H1 (cell line): ENCODE data around the gene PHACTR1. TPM values are rescaled to one million over a fixed set of nuclear protein-coding genes. Genes with fewer than 3 reads are reported as not detected.

Source experiments
- CTCF ChIA-PET: fragments of 300-600 bp; sonication (Branson Sonifier 250); formaldehyde crosslinking; loops from one replicate; lab custom pipeline; 2021; ENCODE audit not compliant: partially characterized antibody; lab: Charles Lee
- POLR2A ChIA-PET: fragments of 300-600 bp; sonication (Branson Sonifier 250); formaldehyde crosslinking; loops from one replicate; lab custom pipeline; 2021; ENCODE audit warnings: inconsistent platforms; ENCODE audit not compliant: partially characterized antibody; lab: Charles Lee
- DNase-seq, 2 experiments: peaks; one replicate each; pipeline versions ENCODE4 v3.0.0 to v3.0.0-alpha.2; 2010 to 2022; ENCODE audit warnings: low spot score in 2 of 2, low read depth in 1 of 2, mixed read lengths in 1 of 2
- FAIRE-seq: peaks from 2 replicates; lab custom pipeline; 2011; peaks lifted over from hg19 to GRCh38; lab: Jason Lieb, UNC
- H2AFZ ChIP-seq: 2 replicates; pipeline ENCODE4 v1.8.1; 2012; ENCODE audit warnings: low read length, inconsistent platforms
- H2AK5ac ChIP-seq: 2 replicates; pipeline ENCODE4 v1.6.1; 2013; ENCODE audit warnings: low read depth, low read length
- H2BK120ac ChIP-seq: replicated peaks from 2 replicates; pipeline ENCODE3; 2013; ENCODE audit warnings: low read depth, low read length, inconsistent platforms
- H2BK12ac ChIP-seq: 2 replicates; pipeline ENCODE4 v1.6.1; 2013; ENCODE audit warnings: low read depth, low read length
- H2BK15ac ChIP-seq: 2 replicates; pipeline ENCODE4 v1.6.1; 2013; ENCODE audit warnings: low read length
- H2BK20ac ChIP-seq: 2 replicates; pipeline ENCODE4 v1.6.1; 2013; ENCODE audit warnings: low read length
- H2BK5ac ChIP-seq: 2 replicates; pipeline ENCODE4 v1.6.1; 2013; ENCODE audit warnings: low read depth, low read length
- H3K14ac ChIP-seq: 2 replicates; pipeline ENCODE4 v1.6.1; 2013; ENCODE audit warnings: inconsistent platforms; ENCODE audit not compliant: insufficient read length
- H3K18ac ChIP-seq: 2 replicates; pipeline ENCODE4 v1.6.1; 2013; ENCODE audit warnings: low read length; ENCODE audit errors: extremely low read depth
- H3K23ac ChIP-seq: 2 replicates; pipeline ENCODE4 v1.6.1; 2013; ENCODE audit warnings: inconsistent platforms; ENCODE audit not compliant: insufficient read length
- H3K23me2 ChIP-seq: 2 replicates; pipeline ENCODE4 v1.6.1; 2013; ENCODE audit warnings: low read depth, low read length
- H3K27ac ChIP-seq: 2 replicates; pipeline ENCODE4 v1.6.1; 2011; ENCODE audit warnings: low read depth, low read length, inconsistent platforms
- H3K27me3 ChIP-seq, 4 experiments: replicated peaks in 1 of 4; 1 replicate in 1 of 4; 2 replicates in 3 of 4; pipeline versions ENCODE4 v1.6.1 to v1.8.1; 2011 to 2013; ENCODE audit warnings: low read length in 3 of 4, mild to moderate bottlenecking in 3 of 4, inconsistent platforms in 2 of 4, mixed read lengths in 2 of 4, moderate library complexity in 1 of 4; ENCODE audit not compliant: control insufficient read depth in 3 of 4, insufficient read depth in 3 of 4; ENCODE audit errors: extremely low read depth in 1 of 4
- H3K36me3 ChIP-seq, 4 experiments: 2 replicates each; pipeline versions ENCODE4 v1.6.1 to v1.8.1; 2011 to 2013; ENCODE audit warnings: mild to moderate bottlenecking in 4 of 4, low read length in 3 of 4, moderate library complexity in 2 of 4, control low read depth in 1 of 4, inconsistent platforms in 1 of 4; ENCODE audit not compliant: insufficient read depth in 4 of 4, control insufficient read depth in 2 of 4
- H3K4ac ChIP-seq: replicated peaks from 2 replicates; pipeline ENCODE3; 2013; ENCODE audit warnings: low read length, low read depth, mixed read lengths, inconsistent platforms; ENCODE audit not compliant: insufficient read length
- H3K4me1 ChIP-seq, 4 experiments: replicated peaks in 1 of 4; 1 replicate in 1 of 4; 2 replicates in 3 of 4; pipeline versions ENCODE4 v1.6.1 to v1.8.1; 2011 to 2013; ENCODE audit warnings: low read length in 3 of 4, inconsistent platforms in 2 of 4, mixed read lengths in 1 of 4; ENCODE audit not compliant: insufficient read depth in 4 of 4, control insufficient read depth in 3 of 4
- H3K4me2 ChIP-seq, 2 experiments: 2 replicates each; pipeline versions ENCODE4 v1.6.1 to v1.8.1; 2011 to 2013; ENCODE audit warnings: low read depth in 2 of 2, low read length in 2 of 2, control low read depth in 1 of 2, inconsistent platforms in 1 of 2, mild to moderate bottlenecking in 1 of 2; ENCODE audit not compliant: insufficient read depth in 1 of 2
- H3K4me3 ChIP-seq, 4 experiments: fragments of 200-600, 300-600 bp in 1 of 4; sonication (generic), shearing (Covaris generic), sonication (Bioruptor Twin) in 1 of 4; 2 replicates each; pipeline versions ENCODE4 v1.5.1 to v1.8.1; 2011 to 2016; ENCODE audit warnings: low read length in 4 of 4, low read depth in 3 of 4, control low read depth in 2 of 4, inconsistent platforms in 2 of 4, mild to moderate bottlenecking in 2 of 4, mixed read lengths in 1 of 4, moderate library complexity in 1 of 4; ENCODE audit not compliant: insufficient read depth in 2 of 4; ENCODE audit errors: extremely low read depth in 1 of 4
- H3K56ac ChIP-seq: replicated peaks from 2 replicates; pipeline ENCODE3; 2013; ENCODE audit warnings: low read depth, mild to moderate bottlenecking, mixed read lengths, low read length, inconsistent platforms; ENCODE audit not compliant: insufficient read length
- H3K79me1 ChIP-seq: 2 replicates; pipeline ENCODE4 v1.6.1; 2013; ENCODE audit warnings: low read depth, low read length, control low read depth
- H3K79me2 ChIP-seq, 2 experiments: 2 replicates each; pipeline versions ENCODE4 v1.6.1 to v1.8.1; 2012 to 2013; ENCODE audit warnings: low read length in 2 of 2, mild to moderate bottlenecking in 2 of 2, inconsistent platforms in 1 of 2; ENCODE audit not compliant: insufficient read depth in 2 of 2, control insufficient read depth in 1 of 2
- H3K9ac ChIP-seq, 4 experiments: replicated peaks in 1 of 4; 1 replicate in 1 of 4; 2 replicates in 3 of 4; pipeline versions ENCODE4 v1.6.1 to v1.8.1; 2011 to 2013; ENCODE audit warnings: low read depth in 3 of 4, low read length in 3 of 4, control low read depth in 2 of 4, mild to moderate bottlenecking in 2 of 4, moderate library complexity in 2 of 4, inconsistent platforms in 1 of 4; ENCODE audit errors: extremely low read depth in 1 of 4
- H3K9me3 ChIP-seq, 2 experiments: 2 replicates each; pipeline versions ENCODE4 v1.6.1 to v1.8.1; 2012 to 2013; ENCODE audit warnings: mild to moderate bottlenecking in 2 of 2, moderate library complexity in 2 of 2, control low read depth in 1 of 2, inconsistent platforms in 1 of 2, low read depth in 1 of 2, low read length in 1 of 2, mixed read lengths in 1 of 2; ENCODE audit not compliant: insufficient read depth in 2 of 2
- H4K20me1 ChIP-seq, 2 experiments: replicated peaks in 1 of 2; 2 replicates each; pipeline versions ENCODE3 to v1.8.1; 2011 to 2013; ENCODE audit warnings: inconsistent platforms in 2 of 2, low read length in 2 of 2, mild to moderate bottlenecking in 1 of 2; ENCODE audit not compliant: insufficient read depth in 2 of 2, control insufficient read depth in 1 of 2
- H4K5ac ChIP-seq: 2 replicates; pipeline ENCODE4 v1.6.1; 2013; ENCODE audit warnings: low read length, low read depth, mixed read lengths, inconsistent platforms; ENCODE audit not compliant: insufficient read length
- H4K8ac ChIP-seq: 2 replicates; pipeline ENCODE4 v1.8.0; 2013; ENCODE audit warnings: mild to moderate bottlenecking, moderate library complexity, low read length, inconsistent platforms; ENCODE audit not compliant: insufficient read depth; ENCODE audit errors: extremely low read depth
- H4K91ac ChIP-seq: replicated peaks from 2 replicates; pipeline ENCODE3; 2013; ENCODE audit warnings: low read length, mixed read lengths, inconsistent platforms; ENCODE audit not compliant: insufficient read length
- ASH2L ChIP-seq: fragments of 200-600, 300-600 bp; sonication (generic); IDR thresholded peaks from one replicate; pipeline ENCODE4 v1.7.1; 2017; ENCODE audit warnings: low read length
- CTBP2 ChIP-seq: IDR thresholded peaks from 2 replicates; pipeline ENCODE4 v1.7.0; 2011; ENCODE audit warnings: borderline replicate concordance, mild to moderate bottlenecking, moderate library complexity, mixed read lengths, low read length; ENCODE audit not compliant: insufficient read depth, insufficient read length
- EZH2 ChIP-seq: fragments of 200-600 bp; sonication (generic); IDR thresholded peaks from 2 replicates; pipeline ENCODE4 v1.7.1; 2012; ENCODE audit warnings: low read depth, mild to moderate bottlenecking, moderate library complexity, low read length, inconsistent platforms; ENCODE audit not compliant: severe bottlenecking
- KDM5A ChIP-seq: fragments of 200-600 bp; IDR thresholded peaks from 2 replicates; pipeline ENCODE4 v1.7.1; 2012; ENCODE audit warnings: mild to moderate bottlenecking, low read length, inconsistent platforms, mixed read lengths
- MAFK ChIP-seq: IDR thresholded peaks from 2 replicates; pipeline ENCODE4 v1.6.1; 2012; ENCODE audit warnings: low read depth, mild to moderate bottlenecking, improper control_type of control experiment, low read length
- POLR2A ChIP-seq, 2 experiments: IDR thresholded peaks; 1 replicate in 1 of 2; 2 replicates in 1 of 2; pipeline ENCODE4 v1.6.1; 2011; ENCODE audit warnings: low read depth in 2 of 2, low read length in 2 of 2, mild to moderate bottlenecking in 2 of 2; ENCODE audit errors: control extremely low read depth in 1 of 2
- RNF2 ChIP-seq: fragments of 200-900, 300-1000 bp; sonication (generic); IDR thresholded peaks from 2 replicates; pipeline ENCODE4 v1.7.1; 2016; ENCODE audit warnings: borderline replicate concordance, low read depth, mild to moderate bottlenecking, antibody characterized with exemption, low read length; ENCODE audit not compliant: poor library complexity, severe bottlenecking; ENCODE audit errors: missing control alignments
- SRF ChIP-seq: IDR thresholded peaks from 2 replicates; pipeline ENCODE4 v1.6.1; 2011; ENCODE audit warnings: mild to moderate bottlenecking, low read depth, low read length, moderate library complexity
- SUZ12 ChIP-seq: fragments of 200-600 bp; sonication (generic); IDR thresholded peaks from 2 replicates; pipeline ENCODE4 v1.6.1; 2012; ENCODE audit warnings: mild to moderate bottlenecking, inconsistent platforms, low read length, moderate library complexity, mixed read lengths
- YY1 ChIP-seq: IDR thresholded peaks from 2 replicates; pipeline ENCODE4 v1.6.1; 2011; ENCODE audit warnings: low read depth, mild to moderate bottlenecking, low read length
- WGBS, 2 experiments: shearing (Covaris generic) in 1 of 2; methylation state at CpG; one replicate each; pipeline versions ENCODE4 v1.1.6 to v1.1.7; 2013 to 2015; ENCODE audit warnings: low lambda C conversion rate in 2 of 2, mixed read lengths in 2 of 2, inconsistent platforms in 1 of 2, low coverage in 1 of 2, missing lambda C conversion rate in 1 of 2; ENCODE audit not compliant: insufficient replicate concordance in 2 of 2, insufficient coverage in 1 of 2, insufficient read length in 1 of 2; ENCODE audit errors: extremely low coverage in 1 of 2, missing lambda C conversion rate in 1 of 2; 5-methylcytosine and 5-hydroxymethylcytosine counted together
- polyA plus RNA-seq, 7 experiments: library from polyadenylated mRNA; depleted of rRNA in 3 of 7; stranded (reverse) in 5 of 7; unstranded in 2 of 7; fragments of >200 nt in 5 of 7; fragments of 200-250 nt in 2 of 7; gene quantifications; 1 replicate in 5 of 7; 2 replicates in 1 of 7; 4 replicates in 1 of 7; pipeline versions ENCODE4 v1.2.1 to v1.2.3, GENCODE V29; 2011 to 2013; ENCODE audit warnings: missing spikeins in 2 of 7, mixed read lengths in 2 of 7
- total RNA-seq: library from RNA; stranded (reverse); fragmentation: NEBNext Ultra II Directional; extraction: Animal tissue kit (Norgen Biotek cat#: 25700); gene quantifications from 2 replicates; pipeline ENCODE4 v1.2.1, GENCODE V29; 2021

Gene PHACTR1
- total and polyA plus RNA-seq, 2 of the 8 experiments (the other 6 are each of a cell fraction or from before 2014, with no cell fraction given): 3.9 to 17.1 TPM

GRCh38 chr6:13027207-13027606 lies 310.6 kb downstream of the PHACTR1 start:
- H2AFZ ChIP-seq: no peak overlapping the region
- no peak overlapping the region for H3K23ac ChIP-seq
- no peak overlapping the region for H3K56ac ChIP-seq
- H3K36me3 ChIP-seq: no peaks in the 10 kb centered on the region
- H2BK20ac ChIP-seq: no peak overlapping the region
- no peak overlapping the region for H2BK15ac ChIP-seq
- no peak overlapping the region for H3K4me3 ChIP-seq
- no peak overlapping the region for H3K27ac ChIP-seq
- no peaks in the 10 kb centered on the region for H3K23me2 ChIP-seq
- H2BK5ac ChIP-seq: no peak overlapping the region
- H2BK12ac ChIP-seq: no peak overlapping the region
- H2BK120ac ChIP-seq: no peak overlapping the region
- H3K79me2 ChIP-seq: no peaks in the 10 kb centered on the region
- no peak for FAIRE-seq
- 90% methylated on average over 2 of the region's 2 CpGs; no CpG with 5 or more reads in 1 of the 2 experiments for WGBS, 2 experiments
- DNase-seq: no peak
- no peaks in the 10 kb centered on the region for H3K27me3 ChIP-seq
- H4K8ac ChIP-seq: no peak overlapping the region
- H3K4me2 ChIP-seq: no peak overlapping the region
- H4K5ac ChIP-seq: no peak overlapping the region
- H4K91ac ChIP-seq: no peak overlapping the region
- 0 out of 2 replicates have a peak, but pooled peaks cover 2% of the 10 kb centered on the region for H3K79me1 ChIP-seq
- H2AK5ac ChIP-seq: no peak overlapping the region
- no peak overlapping the region for H3K14ac ChIP-seq
- no peak overlapping the region for H3K9ac ChIP-seq
- ChIA-PET POLR2A (no interaction called here), CTCF (interaction anchor here (0.7 to 1.2 kb wide), 4 partner anchors 74 to 133 kb away, joined by 3 to 5 read pairs (median 3); no protein-coding TSS in a partner anchor)
- H3K18ac ChIP-seq: no peak overlapping the region
- H3K4ac ChIP-seq: no peak overlapping the region
- H4K20me1 ChIP-seq: no peaks in the 10 kb centered on the region
- peaks cover 0 to 3% (median 0%) of the 10 kb centered on the region in 4 experiments; a peak in 1 of 7 replicates for H3K4me1 ChIP-seq
- no peaks in the 10 kb centered on the region for H3K9me3 ChIP-seq
- no peak for TF ChIP-seq POLR2A (IDR thresholded peaks at IDR 0.05; ENCODE audit: control extremely low read depth in 1 of 2, low read depth in 2 of 2, low read length in 2 of 2)
- TF ChIP-seq SRF: no peak
- no peak for TF ChIP-seq CTBP2
- no peak for TF ChIP-seq RNF2
- TF ChIP-seq KDM5A: no peak
- no peak for TF ChIP-seq YY1
- no peak for TF ChIP-seq ASH2L
- no peak for TF ChIP-seq SUZ12
- TF ChIP-seq MAFK: no peak
- TF ChIP-seq EZH2: no peak
